GM12878 (cell line): ENCODE measurements around the gene RPL27A. TPM values are rescaled to one million over a fixed set of nuclear protein-coding genes. Genes with fewer than 3 reads are reported as not detected.

Experiments
- CHD4 ChIP-seq: fragments of 200-600 bp; sonication (generic); IDR thresholded peaks from 2 replicates; pipeline ENCODE4 v1.6.1; 2016; ENCODE audit warnings: mild to moderate bottlenecking
- CREB1 ChIP-seq: IDR thresholded peaks from 2 replicates; pipeline ENCODE4 v1.6.1; 2012; ENCODE audit warnings: low read depth, mild to moderate bottlenecking, inconsistent platforms
- EP300 ChIP-seq, 2 experiments: fragments of 150-350 bp in 1 of 2; IDR thresholded peaks; 2 replicates each; pipeline ENCODE4 v1.6.1; 2011 to 2012; ENCODE audit warnings: low read depth in 2 of 2, low read length in 2 of 2, borderline replicate concordance in 1 of 2, improper control_type of control experiment in 1 of 2, inconsistent platforms in 1 of 2; ENCODE audit not compliant: control insufficient read depth in 1 of 2
- FOS ChIP-seq: IDR thresholded peaks from 3 replicates; pipeline ENCODE4 v1.6.1; 2011; ENCODE audit warnings: borderline replicate concordance; ENCODE audit not compliant: insufficient read length; ENCODE audit errors: extremely low read depth
- LARP7 ChIP-seq: fragments of 450-650 bp; IDR thresholded peaks from 2 replicates; pipeline ENCODE4 v1.6.1; 2017; ENCODE audit warnings: mild to moderate bottlenecking
- MAX ChIP-seq: IDR thresholded peaks from 2 replicates; pipeline ENCODE4 v1.6.1; 2012; ENCODE audit warnings: low read depth, low read length, improper control_type of control experiment
- NFYA ChIP-seq: IDR thresholded peaks from 2 replicates; pipeline ENCODE4 v1.6.1; 2011; ENCODE audit warnings: low read depth, mild to moderate bottlenecking, low read length, improper control_type of control experiment, borderline replicate concordance
- PAX8 ChIP-seq: fragments of 450-650 bp; IDR thresholded peaks from 2 replicates; pipeline ENCODE4 v1.6.1; 2017; ENCODE audit warnings: mild to moderate bottlenecking, moderate library complexity
- PKNOX1 ChIP-seq: fragments of 450-650 bp; IDR thresholded peaks from 2 replicates; pipeline ENCODE4 v1.6.1; 2016; ENCODE audit warnings: mild to moderate bottlenecking
- POLR2AphosphoS5 ChIP-seq: IDR thresholded peaks from 2 replicates; pipeline ENCODE4 v1.6.1; 2011; ENCODE audit warnings: mild to moderate bottlenecking, low read length, inconsistent platforms
- RB1 ChIP-seq: fragments of 450-650 bp; formaldehyde crosslinking; IDR thresholded peaks from 2 replicates; pipeline ENCODE4 v1.6.1; 2017; ENCODE audit warnings: mild to moderate bottlenecking, borderline replicate concordance
- SMC3 ChIP-seq: IDR thresholded peaks from 2 replicates; pipeline ENCODE4 v1.6.1; 2011; ENCODE audit warnings: low read length, improper control_type of control experiment, borderline replicate concordance
- SUPT20H ChIP-seq: IDR thresholded peaks from 2 replicates; pipeline ENCODE4 v1.6.1; 2011; ENCODE audit warnings: low read depth, mild to moderate bottlenecking, low read length, moderate library complexity, borderline replicate concordance; ENCODE audit not compliant: control insufficient read depth
- TCF7 ChIP-seq: IDR thresholded peaks from 2 replicates; pipeline ENCODE4 v1.6.1; 2014; ENCODE audit warnings: antibody characterized with exemption, borderline replicate concordance
- USF2 ChIP-seq: IDR thresholded peaks from 2 replicates; pipeline ENCODE4 v1.6.1; 2011; ENCODE audit warnings: low read depth, low read length, improper control_type of control experiment, borderline replicate concordance
- WRNIP1 ChIP-seq: IDR thresholded peaks from 2 replicates; pipeline ENCODE4 v1.6.1; 2011; ENCODE audit warnings: low read depth, low read length, improper control_type of control experiment, borderline replicate concordance
- ZBTB4 ChIP-seq: fragments of 450-650 bp; formaldehyde crosslinking; IDR thresholded peaks from 2 replicates; pipeline ENCODE4 v1.4.0; 2022; ENCODE audit warnings: mild to moderate bottlenecking, moderate library complexity
- ZNF207 ChIP-seq: fragments of 450-650 bp; IDR thresholded peaks from 2 replicates; pipeline ENCODE4 v1.6.1; 2014; ENCODE audit warnings: antibody characterized with exemption, mild to moderate bottlenecking, borderline replicate concordance
- polyA plus RNA-seq, 11 experiments: library from polyadenylated mRNA; depleted of rRNA in 4 of 11; unstranded in 6 of 11; stranded (reverse) in 5 of 11; fragments of >200 nt; fragmentation: Nextera tagmentation in 4 of 11; fragmentation: Illumina TruSeq in 1 of 11; extraction: Ambion mirVana in 4 of 11; extraction: Trizol in 1 of 11; gene quantifications; 1 replicate in 1 of 11; 2 replicates in 10 of 11; pipeline versions ENCODE4 v1.2.1 to v1.2.3, GENCODE V29; 2011 to 2016; ENCODE audit warnings: inconsistent platforms in 2 of 11, missing spikeins in 2 of 11, low read depth in 1 of 11
- total RNA-seq, 4 experiments: library from RNA; depleted of rRNA in 3 of 4; stranded (reverse); fragments of >200 nt in 3 of 4; fragmentation: Illumina TruSeq in 1 of 4; extraction: Trizol in 1 of 4; gene quantifications; 2 replicates each; pipeline versions ENCODE4 v1.2.1 to v1.2.3, GENCODE V29; 2013 to 2021
- TF ChIP-seq, protein P1 (sequence below): fragments of 450-650 bp; IDR thresholded peaks from 2 replicates; pipeline ENCODE4 v1.6.1; 2017; ENCODE audit warnings: antibody characterized with exemption, mild to moderate bottlenecking, moderate library complexity

The RPL27A gene
- total and polyA plus RNA-seq, 10 of the 15 experiments (the other 5 are each of a cell fraction or from before 2014, with no cell fraction given): 978 to 4,776 (median 1,959) TPM

DNA sequence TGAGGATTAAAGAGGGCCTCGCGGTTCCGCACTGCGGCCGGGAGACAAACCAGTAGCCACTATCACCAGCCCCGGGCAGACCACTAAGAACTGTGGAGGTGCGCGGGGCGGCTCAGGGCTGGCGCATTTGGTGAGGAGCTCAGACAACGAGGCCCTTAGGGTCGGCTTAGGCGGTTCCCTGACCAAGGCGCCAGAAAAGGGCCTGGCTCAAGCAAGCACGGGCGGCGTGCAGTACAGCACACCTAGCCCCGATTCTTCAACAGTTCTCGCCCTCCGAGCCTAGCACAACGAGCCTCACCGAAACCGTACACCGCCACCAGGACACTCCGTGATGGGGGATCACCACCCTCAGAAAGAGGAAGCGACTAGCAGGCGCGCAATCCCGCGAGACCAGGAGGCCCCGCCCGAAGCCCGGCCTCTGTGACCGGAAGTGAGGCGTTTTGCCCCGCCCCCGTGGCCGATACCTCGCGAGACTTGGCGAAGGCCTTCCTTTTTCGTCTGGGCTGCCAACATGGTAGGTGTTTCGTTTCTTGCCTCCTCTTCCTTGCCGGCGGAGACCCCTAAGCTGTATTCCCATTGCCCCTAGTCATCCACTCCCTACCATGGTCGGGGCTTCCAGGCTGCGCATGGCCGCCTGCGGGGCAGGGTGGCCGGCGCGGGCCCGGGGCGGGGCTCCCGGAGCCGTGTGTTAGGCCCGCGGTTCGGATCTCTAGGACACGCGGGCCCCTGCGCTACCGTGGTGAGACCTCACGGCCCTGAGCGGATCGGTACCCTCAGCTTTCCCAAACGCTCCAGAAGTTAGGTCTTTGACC, at the start of gene RPL27A, which contains the start of gene TRIM66 (continued):
- no peak for TF ChIP-seq ZBTB4
- no peak for TF ChIP-seq TCF7
- no peak for TF ChIP-seq SUPT20H
- no peak for TF ChIP-seq PAX8
- peak; percentile 77; the same call in 1 of the 2 replicates for TF ChIP-seq MAX
- TF ChIP-seq RB1: peak; percentile 77; the same call in 1 of the 2 replicates
- peak; percentile 99 for TF ChIP-seq POLR2AphosphoS5
- no peak; the same call in 1 of the 2 replicates for TF ChIP-seq USF2
- TF ChIP-seq LARP7: peak; percentile 95
- no peak; the same call in 1 of the 2 replicates for TF ChIP-seq ZNF207
- TF ChIP-seq CREB1: peak; percentile 70; the same call in 1 of the 2 replicates
- TF ChIP-seq EP300 (IDR thresholded peaks at IDR 0.05; ENCODE audit: borderline replicate concordance in 1 of 2, control insufficient read depth in 1 of 2, low read depth in 2 of 2, low read length in 2 of 2): no peak
- TF ChIP-seq PKNOX1: no peak
- TF ChIP-seq CHD4: no peak
- TF ChIP-seq, protein P1, sequence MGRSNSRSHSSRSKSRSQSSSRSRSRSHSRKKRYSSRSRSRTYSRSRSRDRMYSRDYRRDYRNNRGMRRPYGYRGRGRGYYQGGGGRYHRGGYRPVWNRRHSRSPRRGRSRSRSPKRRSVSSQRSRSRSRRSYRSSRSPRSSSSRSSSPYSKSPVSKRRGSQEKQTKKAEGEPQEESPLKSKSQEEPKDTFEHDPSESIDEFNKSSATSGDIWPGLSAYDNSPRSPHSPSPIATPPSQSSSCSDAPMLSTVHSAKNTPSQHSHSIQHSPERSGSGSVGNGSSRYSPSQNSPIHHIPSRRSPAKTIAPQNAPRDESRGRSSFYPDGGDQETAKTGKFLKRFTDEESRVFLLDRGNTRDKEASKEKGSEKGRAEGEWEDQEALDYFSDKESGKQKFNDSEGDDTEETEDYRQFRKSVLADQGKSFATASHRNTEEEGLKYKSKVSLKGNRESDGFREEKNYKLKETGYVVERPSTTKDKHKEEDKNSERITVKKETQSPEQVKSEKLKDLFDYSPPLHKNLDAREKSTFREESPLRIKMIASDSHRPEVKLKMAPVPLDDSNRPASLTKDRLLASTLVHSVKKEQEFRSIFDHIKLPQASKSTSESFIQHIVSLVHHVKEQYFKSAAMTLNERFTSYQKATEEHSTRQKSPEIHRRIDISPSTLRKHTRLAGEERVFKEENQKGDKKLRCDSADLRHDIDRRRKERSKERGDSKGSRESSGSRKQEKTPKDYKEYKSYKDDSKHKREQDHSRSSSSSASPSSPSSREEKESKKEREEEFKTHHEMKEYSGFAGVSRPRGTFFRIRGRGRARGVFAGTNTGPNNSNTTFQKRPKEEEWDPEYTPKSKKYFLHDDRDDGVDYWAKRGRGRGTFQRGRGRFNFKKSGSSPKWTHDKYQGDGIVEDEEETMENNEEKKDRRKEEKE: no peak
- TF ChIP-seq NFYA: no peak
- TF ChIP-seq SMC3: no peak
- no peak for TF ChIP-seq FOS
- TF ChIP-seq WRNIP1: 0 out of 2 replicates have a peak, but pooled peaks have one; percentile 53
